GM19455 (cell line): ENCODE results near the gene CDH4.

ENCODE experiments used
- ATAC-seq: cut with Tn5 transposase; IDR thresholded peaks from one replicate; pipeline ENCODE4 v1.9.1; 2021; ENCODE audit not compliant: unreplicated experiment

The CDH4 gene

GRCh38 chr20:61674688-61675087 lies 422.6 kb downstream of the CDH4 start:
- no peak for ATAC-seq

GRCh38 chr20:61677928-61678327 lies 425.9 kb downstream of the CDH4 start:
- ATAC-seq, result no peak

GRCh38 chr20:61678437-61678836 lies 426.4 kb downstream of the CDH4 start:
- ATAC-seq, result no peak

GRCh38 chr20:61679473-61679872 lies 427.4 kb downstream of the CDH4 start:
- no peak for ATAC-seq

- no peak for ATAC-seq
These were observed 428.0 kb downstream of the CDH4 start for GRCh38 chr20:61680096-61680495.

GRCh38 chr20:61682114-61682995 lies 430.3 kb downstream of the CDH4 start:
- no peak for ATAC-seq

- no peak for ATAC-seq
These were observed 431.1 kb downstream of the CDH4 start for GRCh38 chr20:61682996-61683681.

GRCh38 chr20:61683721-61684120 lies 431.7 kb downstream of the CDH4 start:
- no peak for ATAC-seq

GRCh38 chr20:61684136-61684535 lies 432.1 kb downstream of the CDH4 start:
- ATAC-seq, result no peak

GRCh38 chr20:61684583-61685235 lies 432.6 kb downstream of the CDH4 start:
- ATAC-seq, result no peak

GRCh38 chr20:61685462-61685861 lies 433.4 kb downstream of the CDH4 start:
- no peak for ATAC-seq

GRCh38 chr20:61686051-61686936 lies 434.2 kb downstream of the CDH4 start:
- no peak for ATAC-seq

- ATAC-seq, result no peak
These were observed 436.4 kb downstream of the CDH4 start for GRCh38 chr20:61688411-61688810.

GRCh38 chr20:61690150-61690549 lies 438.1 kb downstream of the CDH4 start:
- no peak for ATAC-seq

GRCh38 chr20:61690993-61691838 lies 439.2 kb downstream of the CDH4 start:
- ATAC-seq, result no peak

- no peak for ATAC-seq
These were observed 439.9 kb downstream of the CDH4 start for GRCh38 chr20:61691978-61692377.

- ATAC-seq, result no peak
These were observed 440.4 kb downstream of the CDH4 start for GRCh38 chr20:61692479-61692878.

GRCh38 chr20:61693055-61693600 lies 441.1 kb downstream of the CDH4 start:
- ATAC-seq, result no peak

GRCh38 chr20:61694682-61695081 lies 442.6 kb downstream of the CDH4 start:
- no peak for ATAC-seq

GRCh38 chr20:61695741-61696140 lies 443.7 kb downstream of the CDH4 start:
- ATAC-seq, result no peak
